HG02759 (cell line): ENCODE measurements around the gene GXYLT2.
A peak's percentile ranks its signal among the peaks of the same experiment; 100 is the strongest.

ENCODE experiments used
- ATAC-seq: cut with Tn5 transposase; IDR thresholded peaks from one replicate; pipeline ENCODE4 v1.9.1; 2021; ENCODE audit warnings: mild to moderate bottlenecking, moderate library complexity; ENCODE audit not compliant: unreplicated experiment

GXYLT2 gene

GRCh38 chr3:72887705-72888545, at the start of gene GXYLT2:
GXYLT2 (plus strand) TSS chr3:72888046; CDS start chr3:72888234, 188 bp downstream.
- peak; percentile 87 for ATAC-seq

- no peak for ATAC-seq
Measured at GRCh38 chr3:72839057-72839456, 48.8 kb upstream of the GXYLT2 start.

GRCh38 chr3:72844436-72844993, 43.3 kb upstream of the GXYLT2 start:
- no peak for ATAC-seq

GRCh38 chr3:72846166-72846565, 41.7 kb upstream of the GXYLT2 start:
- ATAC-seq, result no peak

- no peak for ATAC-seq
Measured at GRCh38 chr3:72847282-72847681, 40.6 kb upstream of the GXYLT2 start.

GRCh38 chr3:72847751-72848702, 39.8 kb upstream of the GXYLT2 start, which contains the start of gene SHQ1:
SHQ1 (minus strand) TSS chr3:72848445; CDS start chr3:72848340, 105 bp downstream.
- ATAC-seq, result peak; percentile 96

- peak; percentile 36 for ATAC-seq
Measured at GRCh38 chr3:72848703-72849081, 39.2 kb upstream of the GXYLT2 start.

- ATAC-seq, result no peak
Measured at GRCh38 chr3:72855001-72855400, 32.8 kb upstream of the GXYLT2 start.

GRCh38 chr3:72860053-72860452, 27.8 kb upstream of the GXYLT2 start:
- no peak for ATAC-seq

- no peak for ATAC-seq
Measured at GRCh38 chr3:72860846-72861245, 27.0 kb upstream of the GXYLT2 start.

GRCh38 chr3:72862314-72863090, 25.3 kb upstream of the GXYLT2 start:
- ATAC-seq, result no peak

- no peak for ATAC-seq
Measured at GRCh38 chr3:72872183-72872582, 15.7 kb upstream of the GXYLT2 start.

GRCh38 chr3:72887343-72887704, 522 bp upstream of the GXYLT2 start:
- ATAC-seq, result no peak

GRCh38 chr3:72888546-72889309, 882 bp downstream of the GXYLT2 start:
- no peak for ATAC-seq

- no peak for ATAC-seq
Measured at GRCh38 chr3:72889310-72890165, 1.7 kb downstream of the GXYLT2 start.

- ATAC-seq, result no peak
Measured at GRCh38 chr3:72890166-72890925, 2.5 kb downstream of the GXYLT2 start.

GRCh38 chr3:72891053-72891855, 3.4 kb downstream of the GXYLT2 start:
- no peak for ATAC-seq
